ENCODE measurements around the gene ZCWPW1.

Gene ZCWPW1

GRCh38 chr7:100428199-100428966, at the start of gene ZCWPW1:
Gene ZCWPW1, minus strand, starts transcription at chr7:100428703. Its CDS starts 8,054 bp downstream, at chr7:100420649.
- TF ChIP-seq CTCF (IDR thresholded peaks at IDR 0.05; ENCODE audit: insufficient read depth, missing control alignments): no peak
- FAIRE-seq (no peak), DNase-seq (ENCODE audit: insufficient read length, low spot score) (peak; percentile 64)

GRCh38 chr7:100477871-100478267, 49.4 kb upstream of the ZCWPW1 start:
- no peak for TF ChIP-seq CTCF (IDR thresholded peaks at IDR 0.05; ENCODE audit: insufficient read depth, missing control alignments)
- FAIRE-seq: no peak
- DNase-seq (ENCODE audit: insufficient read length, low spot score): no peak

GRCh38 chr7:100476903-100477870, 48.7 kb upstream of the ZCWPW1 start:
- DNase-seq (ENCODE audit: insufficient read length, low spot score): no peak
- TF ChIP-seq CTCF (IDR thresholded peaks at IDR 0.05; ENCODE audit: insufficient read depth, missing control alignments): no peak
- no peak for FAIRE-seq

- FAIRE-seq: no peak
- DNase-seq (ENCODE audit: insufficient read length, low spot score): no peak
- TF ChIP-seq CTCF (IDR thresholded peaks at IDR 0.05; ENCODE audit: insufficient read depth, missing control alignments): no peak
Measured at GRCh38 chr7:100476101-100476780, 47.7 kb upstream of the ZCWPW1 start.

- DNase-seq (ENCODE audit: insufficient read length, low spot score) (no peak), FAIRE-seq (no peak)
- TF ChIP-seq CTCF (IDR thresholded peaks at IDR 0.05; ENCODE audit: insufficient read depth, missing control alignments): no peak
Measured at GRCh38 chr7:100475549-100475948, 47.0 kb upstream of the ZCWPW1 start.

GRCh38 chr7:100472854-100473499, 44.5 kb upstream of the ZCWPW1 start:
- TF ChIP-seq CTCF (IDR thresholded peaks at IDR 0.05; ENCODE audit: insufficient read depth, missing control alignments): no peak
- FAIRE-seq: no peak
- no peak for DNase-seq (ENCODE audit: insufficient read length, low spot score)
